ENCODE data around the gene BUD23.

DNA sequence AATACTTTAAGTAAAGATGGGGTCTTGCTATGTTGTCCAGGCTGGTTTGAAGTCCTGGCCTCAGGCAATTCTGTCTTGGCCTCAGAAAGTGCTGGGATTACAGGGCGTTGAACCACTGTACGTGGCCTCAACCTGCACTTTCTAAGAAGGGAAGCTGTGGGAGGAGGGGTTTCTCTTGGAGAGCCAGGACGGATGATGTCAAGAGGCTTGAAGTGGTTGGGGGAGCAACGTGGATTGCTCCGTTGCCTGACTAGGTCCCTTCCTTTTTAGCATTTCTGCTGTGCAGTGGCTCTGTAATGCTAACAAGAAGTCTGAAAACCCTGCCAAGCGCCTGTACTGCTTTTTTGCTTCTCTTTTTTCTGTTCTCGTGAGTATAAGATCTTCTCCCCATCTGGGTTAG is 7.2 kb downstream of the BUD23 start:
- TF ChIP-seq EP300 (IDR thresholded peaks at IDR 0.05) = no peak
- TF ChIP-seq, protein P1, sequence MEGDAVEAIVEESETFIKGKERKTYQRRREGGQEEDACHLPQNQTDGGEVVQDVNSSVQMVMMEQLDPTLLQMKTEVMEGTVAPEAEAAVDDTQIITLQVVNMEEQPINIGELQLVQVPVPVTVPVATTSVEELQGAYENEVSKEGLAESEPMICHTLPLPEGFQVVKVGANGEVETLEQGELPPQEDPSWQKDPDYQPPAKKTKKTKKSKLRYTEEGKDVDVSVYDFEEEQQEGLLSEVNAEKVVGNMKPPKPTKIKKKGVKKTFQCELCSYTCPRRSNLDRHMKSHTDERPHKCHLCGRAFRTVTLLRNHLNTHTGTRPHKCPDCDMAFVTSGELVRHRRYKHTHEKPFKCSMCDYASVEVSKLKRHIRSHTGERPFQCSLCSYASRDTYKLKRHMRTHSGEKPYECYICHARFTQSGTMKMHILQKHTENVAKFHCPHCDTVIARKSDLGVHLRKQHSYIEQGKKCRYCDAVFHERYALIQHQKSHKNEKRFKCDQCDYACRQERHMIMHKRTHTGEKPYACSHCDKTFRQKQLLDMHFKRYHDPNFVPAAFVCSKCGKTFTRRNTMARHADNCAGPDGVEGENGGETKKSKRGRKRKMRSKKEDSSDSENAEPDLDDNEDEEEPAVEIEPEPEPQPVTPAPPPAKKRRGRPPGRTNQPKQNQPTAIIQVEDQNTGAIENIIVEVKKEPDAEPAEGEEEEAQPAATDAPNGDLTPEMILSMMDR (IDR thresholded peaks at IDR 0.05) = no peak

Data from stomach (tissue), 4 donors.